Gastrocnemius medialis (tissue), 4 donors: ENCODE measurements around the gene TSKS.

Experiments
- CTCF ChIP-seq, 5 experiments: fragments of 450-650 bp in 3 of 5; fragments of 200-600 bp in 2 of 5; sonication (generic) in 2 of 5; IDR thresholded peaks in 4 of 5; conservative IDR thresholded peaks in 1 of 5; 1 replicate in 4 of 5; 2 replicates in 1 of 5; pipeline ENCODE4 v1.5.1; 2016 to 2019; ENCODE audit warnings: antibody characterized with exemption in 5 of 5, mild to moderate bottlenecking in 3 of 5, moderate library complexity in 3 of 5
- POLR2A ChIP-seq, 2 donors: fragments of 450-650 bp; IDR thresholded peaks; one replicate each; pipeline ENCODE4 v1.6.1; 2017; ENCODE audit warnings: antibody characterized with exemption in 2 of 2, mild to moderate bottlenecking in 2 of 2, moderate library complexity in 2 of 2

- TF ChIP-seq POLR2A (IDR thresholded peaks at IDR 0.05), result no peak
- TF ChIP-seq CTCF (IDR thresholded peaks at IDR 0.05 in 4 of 5, conservative IDR thresholded peaks at IDR 0.05 in 1 of 5), result no peak
Observed at GRCh38 chr19:49803529-49803856, 40.4 kb upstream of the TSKS start.
